Uterus (tissue), 4 donors: Measurements from ENCODE around the gene ELF2. TPM values are rescaled to one million over a fixed set of nuclear protein-coding genes. Genes with fewer than 3 reads are reported as not detected.
"Not testable (repeated sequence)": the region's sequence is repeated elsewhere in the genome, so short reads cannot be mapped to it uniquely, and the experiment has no call there.

ENCODE experiments used
- DNase-seq, 2 donors: peaks; one replicate each; pipeline ENCODE4 v3.0.0-alpha.2; 2019 to 2020
- H3K27ac ChIP-seq, 2 donors: fragments of 200-600 bp; sonication (generic); 1 replicate in 1 of 2; 2 replicates in 1 of 2; pipeline ENCODE4 v1.5.1; 2016 to 2018
- H3K27me3 ChIP-seq, 2 donors: fragments of 200-600 bp; sonication (generic); one replicate each; pipeline ENCODE4 v1.5.1; 2018 to 2019; ENCODE audit warnings: control low read depth in 1 of 2
- H3K36me3 ChIP-seq, 2 donors: fragments of 200-600 bp; sonication (generic); one replicate each; pipeline ENCODE4 v1.5.1; 2019; ENCODE audit warnings: control low read depth in 1 of 2
- H3K4me1 ChIP-seq, 2 donors: fragments of 200-600 bp; sonication (generic); one replicate each; pipeline ENCODE4 v1.5.1; 2018 to 2019; ENCODE audit warnings: control low read depth in 1 of 2
- H3K4me3 ChIP-seq, 2 donors: fragments of 200-600 bp; sonication (generic); 1 replicate in 1 of 2; 2 replicates in 1 of 2; pipeline ENCODE4 v1.5.1; 2018 to 2019; ENCODE audit warnings: mild to moderate bottlenecking in 1 of 2
- H3K9me3 ChIP-seq, 2 donors: fragments of 200-600 bp; sonication (generic); one replicate each; pipeline ENCODE4 v1.5.1; 2019; ENCODE audit warnings: control low read depth in 1 of 2
- POLR2A ChIP-seq, 2 donors: fragments of 450-650 bp; IDR thresholded peaks; one replicate each; pipeline ENCODE4 v1.6.1; 2016; ENCODE audit warnings: antibody characterized with exemption in 2 of 2, mild to moderate bottlenecking in 1 of 2, moderate library complexity in 1 of 2
- intact Hi-C: fragments of 100-400 bp; cut with DNase I; formaldehyde crosslinking; loops from one replicate; pipeline ENCODE4 v1.15.1; 2023; ENCODE audit warnings: low total_unique reads
- total RNA-seq, 4 donors: library from RNA; depleted of rRNA in 3 of 4; stranded (reverse); fragments of >200 nt in 3 of 4; gene quantifications; one replicate each; pipeline versions ENCODE4 v1.1.0 to v1.2.4, GENCODE V29; 2014 to 2023
- TF ChIP-seq, protein P1 (sequence below), 4 experiments: fragments of 200-600 bp in 2 of 4; fragments of 450-650 bp in 2 of 4; sonication (generic) in 2 of 4; IDR thresholded peaks; one replicate each; pipeline ENCODE4 v1.5.1; 2016 to 2019; ENCODE audit warnings: antibody characterized with exemption in 4 of 4, mild to moderate bottlenecking in 2 of 4, moderate library complexity in 1 of 4
- donor health status: DM: yes; HTN: yes; CAD: no.

Gene ELF2
- total RNA-seq, 4 donors from 2014 or later, result 65.8 to 103 (median 86.0) TPM

DNA sequence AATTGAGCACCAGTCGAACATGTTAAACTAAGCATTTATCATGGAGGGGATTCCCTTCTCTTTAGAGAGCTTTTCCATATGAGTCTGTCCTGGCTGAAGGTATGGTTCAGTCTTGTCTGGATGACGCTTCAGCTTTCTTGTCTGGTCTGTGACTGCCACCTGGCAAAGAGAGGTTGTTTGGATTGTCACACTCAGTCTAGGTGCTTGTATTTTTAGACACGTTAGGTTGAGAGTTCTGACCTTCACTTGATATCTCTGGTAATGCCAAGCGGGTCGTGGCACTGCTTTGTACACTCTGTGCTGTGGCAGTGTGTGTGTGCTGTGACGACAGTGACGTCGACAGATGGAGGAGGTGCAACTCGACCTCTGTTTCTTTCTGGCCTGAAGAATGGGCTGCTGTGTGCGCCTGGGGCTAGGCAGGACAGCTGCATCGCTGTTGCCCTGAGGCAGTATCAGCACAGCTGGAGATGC, 148.8 kb downstream of the ELF2 start:
- no peak for DNase-seq
- H3K9me3 ChIP-seq, result no peaks in the 10 kb centered on the region
- H3K36me3 ChIP-seq, result no peaks in the 10 kb centered on the region
- H3K4me1 ChIP-seq, result no peaks in the 10 kb centered on the region
- H3K27ac ChIP-seq, result no peak overlapping the region
- intact Hi-C loops, result no loop called here
- TF ChIP-seq, protein P1, sequence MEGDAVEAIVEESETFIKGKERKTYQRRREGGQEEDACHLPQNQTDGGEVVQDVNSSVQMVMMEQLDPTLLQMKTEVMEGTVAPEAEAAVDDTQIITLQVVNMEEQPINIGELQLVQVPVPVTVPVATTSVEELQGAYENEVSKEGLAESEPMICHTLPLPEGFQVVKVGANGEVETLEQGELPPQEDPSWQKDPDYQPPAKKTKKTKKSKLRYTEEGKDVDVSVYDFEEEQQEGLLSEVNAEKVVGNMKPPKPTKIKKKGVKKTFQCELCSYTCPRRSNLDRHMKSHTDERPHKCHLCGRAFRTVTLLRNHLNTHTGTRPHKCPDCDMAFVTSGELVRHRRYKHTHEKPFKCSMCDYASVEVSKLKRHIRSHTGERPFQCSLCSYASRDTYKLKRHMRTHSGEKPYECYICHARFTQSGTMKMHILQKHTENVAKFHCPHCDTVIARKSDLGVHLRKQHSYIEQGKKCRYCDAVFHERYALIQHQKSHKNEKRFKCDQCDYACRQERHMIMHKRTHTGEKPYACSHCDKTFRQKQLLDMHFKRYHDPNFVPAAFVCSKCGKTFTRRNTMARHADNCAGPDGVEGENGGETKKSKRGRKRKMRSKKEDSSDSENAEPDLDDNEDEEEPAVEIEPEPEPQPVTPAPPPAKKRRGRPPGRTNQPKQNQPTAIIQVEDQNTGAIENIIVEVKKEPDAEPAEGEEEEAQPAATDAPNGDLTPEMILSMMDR (IDR thresholded peaks at IDR 0.05), result no peak
- TF ChIP-seq POLR2A (IDR thresholded peaks at IDR 0.05), result no peak
- no peaks in the 10 kb centered on the region for H3K27me3 ChIP-seq
- H3K4me3 ChIP-seq, result no peak overlapping the region

DNA sequence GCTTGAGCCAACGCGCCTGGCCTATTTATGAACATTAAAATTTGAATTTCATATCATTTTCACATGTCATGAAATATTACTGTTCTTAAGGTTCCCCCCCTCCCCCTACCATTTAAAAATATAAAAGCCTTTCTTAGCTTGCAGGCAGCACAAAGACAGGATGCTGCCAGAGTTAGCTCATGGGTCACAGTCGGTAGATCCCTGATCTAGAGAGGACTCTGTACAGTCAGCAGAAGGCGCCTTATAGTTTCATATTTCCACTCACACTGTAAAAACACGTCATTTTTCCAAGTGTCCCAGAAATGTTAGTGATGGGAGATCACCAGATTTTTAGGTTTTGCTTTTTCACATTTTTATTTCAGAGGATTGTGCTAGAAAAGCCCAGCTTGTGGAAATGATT, 149.2 kb downstream of the ELF2 start:
- Histone ChIP-seq H3K36me3 (no peaks in the 10 kb centered on the region), H3K4me3 (no peak overlapping the region), H3K4me1 (no peaks in the 10 kb centered on the region), H3K9me3 (no peaks in the 10 kb centered on the region), H3K27me3 (no peaks in the 10 kb centered on the region), H3K27ac (no peak overlapping the region)
- TF ChIP-seq, protein P1 (IDR thresholded peaks at IDR 0.05), result no peak
- TF ChIP-seq POLR2A (IDR thresholded peaks at IDR 0.05), result no peak
- intact Hi-C loops, result no loop called here
- no peak for DNase-seq

DNA sequence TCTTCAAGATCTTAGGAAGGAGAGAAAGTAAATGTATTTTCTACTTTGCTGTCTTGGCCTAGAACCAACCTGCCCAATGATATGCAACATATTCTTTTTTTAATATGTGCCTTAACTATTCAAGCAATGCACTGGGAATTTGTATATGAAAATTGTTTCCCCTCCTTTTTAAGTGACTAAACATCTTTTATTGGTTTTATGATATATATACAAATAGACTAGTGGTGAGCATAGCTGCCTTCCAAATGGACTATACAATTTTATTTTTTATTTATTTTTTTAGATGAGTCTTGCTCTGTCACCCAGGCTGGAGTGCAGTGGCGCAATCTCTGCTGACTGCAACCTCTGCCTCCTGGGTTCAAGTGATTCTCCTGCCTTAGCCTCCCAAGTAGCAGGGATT, 151.2 kb downstream of the ELF2 start:
- Histone ChIP-seq H3K27ac (no peak overlapping the region), H3K4me3 (no peak overlapping the region), H3K27me3 (no peaks in the 10 kb centered on the region), H3K4me1 (no peaks in the 10 kb centered on the region), H3K36me3 (no peaks in the 10 kb centered on the region), H3K9me3 (no peaks in the 10 kb centered on the region)
- intact Hi-C loops, result no loop called here
- DNase-seq, result no peak
- TF ChIP-seq, protein P1 (IDR thresholded peaks at IDR 0.05), result no peak
- TF ChIP-seq POLR2A (IDR thresholded peaks at IDR 0.05), result no peak

DNA sequence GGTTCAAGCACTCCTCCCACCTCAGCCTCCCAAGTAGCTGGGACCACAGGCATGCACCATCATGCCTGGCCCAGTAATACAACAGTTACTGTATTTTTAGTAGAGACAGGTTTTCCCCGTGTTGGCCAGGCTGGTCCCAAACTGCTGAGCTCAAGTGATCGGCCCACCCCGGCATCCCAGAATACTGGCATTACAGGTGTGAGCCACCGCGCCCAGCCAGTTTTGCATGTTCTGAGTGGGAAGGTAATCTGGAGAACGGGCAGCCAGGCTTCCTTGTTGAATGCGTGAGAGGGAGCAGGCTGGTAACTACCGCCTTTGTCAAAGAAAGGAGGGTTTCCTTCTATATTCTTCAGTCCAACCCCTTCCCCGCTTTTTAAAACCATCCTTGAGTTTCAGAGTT, 152.3 kb downstream of the ELF2 start:
- TF ChIP-seq, protein P1 (IDR thresholded peaks at IDR 0.05), result no peak
- no peak for TF ChIP-seq POLR2A (IDR thresholded peaks at IDR 0.05)
- Histone ChIP-seq H3K36me3 (no peaks in the 10 kb centered on the region), H3K4me1 (no peaks in the 10 kb centered on the region), H3K27ac (no peak overlapping the region), H3K9me3 (no peaks in the 10 kb centered on the region), H3K27me3 (no peaks in the 10 kb centered on the region), H3K4me3 (no peak overlapping the region)
- intact Hi-C loops, result no loop called here
- no peak for DNase-seq

DNA sequence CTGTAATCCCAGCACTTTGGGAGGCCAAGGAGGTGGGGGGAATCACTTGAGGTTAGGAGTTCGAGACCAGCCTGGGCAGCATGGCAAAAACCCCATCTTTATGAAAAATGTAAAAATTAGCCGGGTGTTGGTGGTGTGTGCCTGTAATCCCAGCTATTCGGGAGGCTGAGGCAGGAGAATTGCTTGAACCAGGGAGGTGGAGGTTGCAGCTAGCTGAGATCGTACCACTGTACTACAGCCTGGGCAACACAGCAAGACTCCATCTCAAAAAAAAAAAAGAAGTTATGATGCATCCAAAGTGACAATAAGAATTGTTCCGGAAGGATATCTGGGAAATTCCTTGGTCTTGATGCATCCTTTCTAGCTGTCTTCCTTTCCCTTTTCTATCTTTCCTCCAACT, 154.2 kb downstream of the ELF2 start:
- no peak for DNase-seq

DNA sequence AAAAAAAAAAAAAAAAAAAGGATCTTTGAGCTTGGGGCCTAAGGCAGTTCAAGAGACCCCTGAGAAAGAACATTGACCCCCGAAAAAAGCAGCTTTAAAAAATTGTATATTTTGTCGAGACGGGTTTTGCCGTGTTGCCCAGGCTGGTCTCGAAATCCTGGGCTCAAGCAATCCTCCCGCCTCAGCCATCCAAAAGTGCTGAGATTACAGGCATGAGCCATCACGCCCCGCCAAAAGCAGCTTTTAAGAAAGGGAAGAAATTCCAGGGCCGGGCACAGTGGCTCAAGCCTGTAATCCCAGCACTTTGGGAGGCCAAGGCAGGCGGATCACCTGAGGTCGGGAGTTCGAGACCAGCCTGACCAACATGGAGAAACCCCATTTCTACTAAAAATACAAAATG, 155.9 kb downstream of the ELF2 start:
- H3K9me3 ChIP-seq, H3K27ac ChIP-seq, H3K36me3 ChIP-seq, H3K27me3 ChIP-seq, H3K4me1 ChIP-seq, DNase-seq, intact Hi-C loops, H3K4me3 ChIP-seq: not testable (repeated sequence)

More for the DNA sequence above, 154.2 kb downstream of the ELF2 start:
- no peak for TF ChIP-seq POLR2A (IDR thresholded peaks at IDR 0.05)
- TF ChIP-seq, protein P1 (IDR thresholded peaks at IDR 0.05), result no peak
- intact Hi-C loops, result no loop called here
- Histone ChIP-seq H3K27ac (no peak overlapping the region), H3K4me3 (no peak overlapping the region), H3K4me1 (no peaks in the 10 kb centered on the region), H3K27me3 (no peaks in the 10 kb centered on the region), H3K36me3 (no peaks in the 10 kb centered on the region), H3K9me3 (no peaks in the 10 kb centered on the region)
